CD8-positive, alpha-beta memory T cell (primary cell): ENCODE measurements around the gene HOMER3. TPM values are rescaled to one million over a fixed set of nuclear protein-coding genes. Genes with fewer than 3 reads are reported as not detected.

Experiments
- CTCF ChIA-PET: fragments of 350-600 bp; sonication (Branson Sonifier 250); formaldehyde crosslinking; loops from one replicate; lab custom pipeline; 2021; ENCODE audit warnings: antibody characterized with exemption; lab: Charles Lee
- POLR2A ChIA-PET: fragments of 350-600 bp; sonication (Branson Sonifier 250); formaldehyde crosslinking; loops from one replicate; lab custom pipeline; 2021; ENCODE audit warnings: antibody characterized with exemption; lab: Charles Lee
- DNase-seq, 5 donors: peaks; one replicate each; pipeline versions ENCODE4 v3.0.0 to v3.0.0-alpha.2; 2020 to 2022; ENCODE audit warnings: mixed read lengths in 1 of 5
- H3K27ac ChIP-seq: one replicate; pipeline ENCODE4 v1.7.0; 2013; ENCODE audit warnings: low read depth, mild to moderate bottlenecking, low read length, moderate library complexity
- H3K27me3 ChIP-seq: 2 replicates; pipeline ENCODE4 v1.7.0; 2013; ENCODE audit warnings: low read length, mild to moderate bottlenecking; ENCODE audit not compliant: insufficient read depth, poor library complexity, severe bottlenecking
- H3K36me3 ChIP-seq: 2 replicates; pipeline ENCODE4 v1.7.0; 2013; ENCODE audit warnings: mild to moderate bottlenecking, low read length, moderate library complexity; ENCODE audit not compliant: insufficient read depth
- H3K4me1 ChIP-seq: 2 replicates; pipeline ENCODE4 v1.7.0; 2013; ENCODE audit warnings: mild to moderate bottlenecking, low read length, moderate library complexity; ENCODE audit not compliant: insufficient read depth
- H3K4me3 ChIP-seq: 2 replicates; pipeline ENCODE4 v1.7.0; 2013; ENCODE audit warnings: mild to moderate bottlenecking, low read length
- H3K9me3 ChIP-seq: 2 replicates; pipeline ENCODE4 v1.7.0; 2013; ENCODE audit warnings: mild to moderate bottlenecking, low read length
- H3K27ac Mint-ChIP-seq, 8 donors: one replicate each; pipeline ENCODE4 v1.8.0; 2020 to 2021; ENCODE audit warnings: mixed read lengths in 8 of 8, mild to moderate bottlenecking in 6 of 8, inconsistent platforms in 3 of 8, moderate library complexity in 3 of 8
- H3K27me3 Mint-ChIP-seq, 2 donors: one replicate each; pipeline ENCODE4 v1.8.0; 2020 to 2021; ENCODE audit warnings: mixed read lengths in 2 of 2, mild to moderate bottlenecking in 1 of 2, moderate library complexity in 1 of 2
- H3K36me3 Mint-ChIP-seq, 3 donors: one replicate each; pipeline ENCODE4 v1.8.0; 2020 to 2021; ENCODE audit warnings: mixed read lengths in 3 of 3, inconsistent platforms in 1 of 3, mild to moderate bottlenecking in 1 of 3
- H3K4me1 Mint-ChIP-seq, 3 donors: one replicate each; pipeline ENCODE4 v1.8.0; 2020 to 2021; ENCODE audit warnings: mixed read lengths in 3 of 3, inconsistent platforms in 1 of 3, mild to moderate bottlenecking in 1 of 3
- H3K4me3 Mint-ChIP-seq, 7 donors: one replicate each; pipeline ENCODE4 v1.8.0; 2020 to 2021; ENCODE audit warnings: mixed read lengths in 7 of 7, mild to moderate bottlenecking in 6 of 7, moderate library complexity in 4 of 7, inconsistent platforms in 2 of 7
- H3K9me3 Mint-ChIP-seq, 5 donors: one replicate each; pipeline ENCODE4 v1.8.0; 2020 to 2022; ENCODE audit warnings: mixed read lengths in 5 of 5, mild to moderate bottlenecking in 3 of 5, moderate library complexity in 2 of 5, inconsistent platforms in 1 of 5
- polyA plus RNA-seq: library from polyadenylated mRNA; unstranded; fragments of 300-500 nt; fragmentation: Illumina TruSeq; gene quantifications from one replicate; pipeline ENCODE4 v1.2.3, GENCODE V29; 2021
- total RNA-seq, 2 experiments: library from RNA; stranded (reverse); gene quantifications; one replicate each; pipeline ENCODE4 v1.2.3, GENCODE V29; 2021

Gene HOMER3
- total and polyA plus RNA-seq, 3 experiments from 2014 or later = 0.58 to 1.3 (median 1.2) TPM

GRCh38 chr19:18928018-18928805 lies 12.8 kb downstream of the HOMER3 start:
- peaks cover 2 to 8% of the 10 kb centered on the region in 2 donors for H3K27me3 Mint-ChIP-seq
- Histone ChIP-seq H3K36me3 (peaks cover 19% of the 10 kb centered on the region), H3K9me3 (no peaks in the 10 kb centered on the region), H3K27ac (no peak overlapping the region), H3K27me3 (no peaks in the 10 kb centered on the region), H3K4me1 (peaks cover 4% of the 10 kb centered on the region), H3K4me3 (no peak overlapping the region)
- DNase-seq = no peak
- ChIA-PET CTCF (no interaction called here), POLR2A (no interaction called here)
- peaks cover 5 to 11% (median 9%) of the 10 kb centered on the region in 3 donors for H3K4me1 Mint-ChIP-seq
- H3K36me3 Mint-ChIP-seq = peaks cover 4 to 39% (median 5%) of the 10 kb centered on the region in 3 donors
- no peak overlapping the region for H3K4me3 Mint-ChIP-seq
- H3K9me3 Mint-ChIP-seq = no peaks in the 10 kb centered on the region
- H3K27ac Mint-ChIP-seq = no peak overlapping the region

GRCh38 chr19:18924684-18925213 lies 16.3 kb downstream of the HOMER3 start:
- POLR2A ChIA-PET = no interaction called here
- Mint-ChIP-seq H3K27me3 (no peaks in the 10 kb centered on the region), H3K4me1 (peaks cover 12 to 14% (median 13%) of the 10 kb centered on the region in 3 donors), H3K4me3 (peak overlapping the region in 1 of 7 donors; percentile 71), H3K36me3 (peaks cover 4 to 66% (median 8%) of the 10 kb centered on the region in 3 donors), H3K27ac (peak overlapping the region in 3 of 8 donors; percentile 23 to 89 (median 87)), H3K9me3 (no peaks in the 10 kb centered on the region)
- Histone ChIP-seq H3K4me3 (no peak overlapping the region), H3K4me1 (peaks cover 11% of the 10 kb centered on the region), H3K27me3 (no peaks in the 10 kb centered on the region), H3K27ac (no peak overlapping the region), H3K9me3 (no peaks in the 10 kb centered on the region), H3K36me3 (peaks cover 27% of the 10 kb centered on the region)
- CTCF ChIA-PET = no interaction called here
- DNase-seq = no peak

GRCh38 chr19:18922228-18922985 lies 18.6 kb downstream of the HOMER3 start:
- Histone ChIP-seq H3K27ac (no peak overlapping the region), H3K4me3 (no peak overlapping the region), H3K4me1 (peaks cover 25% of the 10 kb centered on the region), H3K9me3 (no peaks in the 10 kb centered on the region), H3K36me3 (peaks cover 27% of the 10 kb centered on the region), H3K27me3 (no peaks in the 10 kb centered on the region)
- H3K4me3 Mint-ChIP-seq = peak overlapping the region in 2 of 7 donors; percentile 28 to 70
- POLR2A ChIA-PET = no interaction called here
- no peak for DNase-seq
- peak overlapping the region in 1 of 8 donors; percentile 33 for H3K27ac Mint-ChIP-seq
- peaks cover 4 to 70% (median 8%) of the 10 kb centered on the region in 3 donors for H3K36me3 Mint-ChIP-seq
- H3K4me1 Mint-ChIP-seq = peaks cover 28 to 34% (median 32%) of the 10 kb centered on the region in 3 donors
- no peaks in the 10 kb centered on the region for H3K9me3 Mint-ChIP-seq
- CTCF ChIA-PET = no interaction called here
- H3K27me3 Mint-ChIP-seq = no peaks in the 10 kb centered on the region

- H3K4me3 Mint-ChIP-seq = peak overlapping the region in 4 of 7 donors; percentile 28 to 75 (median 58)
- H3K9me3 ChIP-seq = no peaks in the 10 kb centered on the region
- peaks cover 32 to 40% (median 39%) of the 10 kb centered on the region in 3 donors for H3K4me1 Mint-ChIP-seq
- peaks cover 27% of the 10 kb centered on the region for H3K36me3 ChIP-seq
- CTCF ChIA-PET = no interaction called here
- no peaks in the 10 kb centered on the region for H3K9me3 Mint-ChIP-seq
- POLR2A ChIA-PET = no interaction called here
- H3K4me1 ChIP-seq = peaks cover 25% of the 10 kb centered on the region
- no peaks in the 10 kb centered on the region for H3K27me3 ChIP-seq
- no peak overlapping the region for H3K27ac ChIP-seq
- DNase-seq = no peak
- H3K4me3 ChIP-seq = no peak overlapping the region
- H3K27ac Mint-ChIP-seq = peak overlapping the region in 1 of 8 donors; percentile 36
- H3K36me3 Mint-ChIP-seq = peaks cover 4 to 67% (median 5%) of the 10 kb centered on the region in 3 donors
- H3K27me3 Mint-ChIP-seq = no peaks in the 10 kb centered on the region
These were observed 19.4 kb downstream of the HOMER3 start for GRCh38 chr19:18921593-18921992.

GRCh38 chr19:18920400-18920799 lies 20.6 kb downstream of the HOMER3 start:
- Histone ChIP-seq H3K9me3 (no peaks in the 10 kb centered on the region), H3K4me3 (peak overlapping the region; percentile 94), H3K27me3 (no peaks in the 10 kb centered on the region), H3K36me3 (peaks cover 22% of the 10 kb centered on the region), H3K4me1 (peaks cover 25% of the 10 kb centered on the region), H3K27ac (peak overlapping the region; percentile 84)
- H3K36me3 Mint-ChIP-seq = peaks cover 4 to 63% (median 5%) of the 10 kb centered on the region in 3 donors
- H3K9me3 Mint-ChIP-seq = no peaks in the 10 kb centered on the region
- H3K4me1 Mint-ChIP-seq = peaks cover 34 to 45% (median 39%) of the 10 kb centered on the region in 3 donors
- ChIA-PET CTCF (no interaction called here), POLR2A (no interaction called here)
- DNase-seq = no peak
- H3K27me3 Mint-ChIP-seq = no peaks in the 10 kb centered on the region
- H3K27ac Mint-ChIP-seq = peak overlapping the region in 7 of 8 donors; percentile 90 to 99 (median 97)
- H3K4me3 Mint-ChIP-seq = peak overlapping the region; percentile 85 to 97 (median 95)

GRCh38 chr19:18919900-18920214 lies 21.2 kb downstream of the HOMER3 start:
- Mint-ChIP-seq H3K9me3 (no peaks in the 10 kb centered on the region), H3K4me1 (peaks cover 37 to 50% (median 43%) of the 10 kb centered on the region in 3 donors), H3K36me3 (peaks cover 4 to 66% (median 5%) of the 10 kb centered on the region in 3 donors), H3K27ac (peak overlapping the region; percentile 64 to 99 (median 96)), H3K27me3 (no peaks in the 10 kb centered on the region), H3K4me3 (peak overlapping the region; percentile 85 to 97 (median 95))
- H3K4me3 ChIP-seq = peak overlapping the region; percentile 94
- H3K36me3 ChIP-seq = peaks cover 22% of the 10 kb centered on the region
- no peak for DNase-seq
- CTCF ChIA-PET = interaction anchor here (1.0 to 1.4 kb wide), 4 partner anchors 72 to 349 kb away, joined by 3 to 6 read pairs (median 4); no protein-coding TSS in a partner anchor
- H3K4me1 ChIP-seq = peaks cover 25% of the 10 kb centered on the region
- peak overlapping the region; percentile 84 for H3K27ac ChIP-seq
- no peaks in the 10 kb centered on the region for H3K27me3 ChIP-seq
- POLR2A ChIA-PET = interaction anchor here (0.5 to 1.5 kb wide), 9 partner anchors 19 to 1060 kb away, joined by 3 to 12 read pairs (median 7); partner anchors contain the start of genes JUND, KXD1, REX1BD and RPL18A
- H3K9me3 ChIP-seq = no peaks in the 10 kb centered on the region

- H3K36me3 ChIP-seq = peaks cover 17% of the 10 kb centered on the region
- no peaks in the 10 kb centered on the region for H3K9me3 ChIP-seq
- H3K27ac Mint-ChIP-seq = peak within 1 kb of the TSS; percentile 64 to 99 (median 96)
- ChIA-PET CTCF (interaction anchor here (0.8 to 1.4 kb wide), 6 partner anchors 9 to 398 kb away, joined by 3 to 6 read pairs (median 4); partner anchors contain the start of gene ELL), POLR2A (interaction anchor here (0.5 to 1.5 kb wide), 10 partner anchors 18 to 1060 kb away, joined by 3 to 12 read pairs (median 7); partner anchors contain the start of genes JUND, KXD1, REX1BD and RPL18A)
- H3K27ac ChIP-seq = peak within 1 kb of the TSS; percentile 94
- no peaks in the 10 kb centered on the region for H3K9me3 Mint-ChIP-seq
- H3K36me3 Mint-ChIP-seq = peaks cover under 1 to 65% (median 5%) of the 10 kb centered on the region in 3 donors
- peaks cover 25% of the 10 kb centered on the region for H3K4me1 ChIP-seq
- DNase-seq = peak; percentile 91 to 99 (median 98)
- H3K27me3 Mint-ChIP-seq = no peaks in the 10 kb centered on the region
- peak within 1 kb of the TSS; percentile 94 for H3K4me3 ChIP-seq
- no peaks in the 10 kb centered on the region for H3K27me3 ChIP-seq
- H3K4me3 Mint-ChIP-seq = peak within 1 kb of the TSS; percentile 85 to 97 (median 95)
- peaks cover 37 to 50% (median 43%) of the 10 kb centered on the region in 3 donors for H3K4me1 Mint-ChIP-seq
These were observed 21.7 kb downstream of the HOMER3 start, which contains the start of the genes COPE and DDX49 for GRCh38 chr19:18919086-18919899. COPE (minus strand) TSS chr19:18919387; CDS start chr19:18919348, 39 bp downstream. DDX49 (plus strand) TSS chr19:18919715; CDS start chr19:18919742, 27 bp downstream.
